Hematopoietic multipotent progenitor cell treated with erythropoietin and hydrocortisone succinate and interleukin-3 and kit ligand, for 15 days (in vitro differentiated cells): ENCODE data around the gene ZBTB7C.

Experiments
- DNase-seq: peaks from one replicate; pipeline ENCODE4 v3.0.0-alpha.2; 2015; ENCODE audit warnings: low spot score

The ZBTB7C gene

DNA sequence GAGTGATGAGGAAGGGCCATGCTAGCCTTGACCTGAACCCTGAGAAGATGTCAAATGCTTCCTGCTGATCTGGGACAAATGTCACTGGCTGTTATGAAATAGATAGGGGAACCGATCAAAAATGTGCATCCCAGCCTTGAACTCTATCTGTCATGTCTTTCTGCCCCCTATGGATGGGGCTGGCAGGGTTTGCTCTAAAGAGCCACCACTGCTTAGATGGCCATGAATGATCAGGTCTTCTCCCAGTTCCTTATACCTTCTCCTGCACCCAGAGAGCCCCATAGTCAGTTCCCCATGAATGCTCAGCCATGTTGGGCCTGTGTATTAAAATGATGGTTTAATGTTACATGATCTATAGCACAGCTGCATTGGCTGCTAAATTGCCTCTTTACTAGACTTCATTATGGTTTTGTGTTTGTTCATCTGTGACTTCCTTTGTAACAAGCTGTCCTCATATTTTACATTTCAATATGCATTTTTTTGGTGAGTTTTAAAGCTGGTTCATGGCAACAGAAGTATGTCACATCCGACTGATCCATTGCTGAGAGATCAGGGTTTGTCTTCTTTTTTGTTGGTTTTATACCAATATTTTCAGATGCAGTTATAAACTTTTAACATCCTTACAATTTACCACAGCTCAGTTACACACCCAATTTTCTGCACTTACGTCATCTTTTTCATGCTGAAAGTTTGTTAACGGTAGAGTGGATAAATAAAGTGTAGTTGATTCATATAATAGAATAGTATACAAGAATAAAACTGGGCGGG is 422.4 kb downstream of the ZBTB7C start:
- DNase-seq = no peak

DNA sequence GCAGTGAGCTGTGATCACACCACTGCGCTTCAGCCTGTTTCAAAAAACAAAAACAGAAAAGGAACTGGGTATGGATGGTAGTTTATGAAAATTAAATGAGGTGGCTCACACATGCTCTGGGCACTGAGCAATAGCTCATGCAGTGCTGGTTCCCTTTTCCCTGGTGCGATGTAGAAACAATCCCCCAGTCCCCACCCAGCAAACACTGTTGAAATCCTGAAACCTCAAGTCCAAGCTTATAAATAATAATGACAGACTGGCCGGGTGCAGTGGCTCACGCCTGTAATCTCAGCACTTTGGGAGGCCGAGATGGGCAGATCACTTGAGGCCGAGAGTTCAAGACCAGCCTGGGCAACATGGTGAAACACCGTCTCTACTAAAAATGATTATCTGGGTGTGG is 423.3 kb downstream of the ZBTB7C start:
- DNase-seq = no peak

DNA sequence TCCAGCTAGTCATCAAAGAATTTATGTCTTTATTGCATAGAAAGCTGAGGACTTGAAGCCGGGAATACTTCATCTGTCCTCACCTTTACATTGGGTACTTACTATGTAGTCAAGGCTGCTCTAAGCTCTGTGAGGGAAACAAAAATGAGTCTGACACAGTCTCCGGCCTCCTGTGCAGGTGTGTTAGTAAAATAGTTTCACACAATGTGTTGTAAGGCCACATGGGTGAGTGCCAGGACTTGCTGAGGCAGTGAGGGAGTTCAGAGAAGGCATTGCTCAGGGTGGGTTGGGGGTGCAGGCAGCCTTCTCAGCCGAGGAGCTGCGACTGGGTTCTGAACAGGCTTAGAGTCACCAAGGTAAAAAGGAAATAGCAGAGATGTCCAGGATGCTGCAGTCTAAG is 424.2 kb downstream of the ZBTB7C start:
- no peak for DNase-seq

DNA sequence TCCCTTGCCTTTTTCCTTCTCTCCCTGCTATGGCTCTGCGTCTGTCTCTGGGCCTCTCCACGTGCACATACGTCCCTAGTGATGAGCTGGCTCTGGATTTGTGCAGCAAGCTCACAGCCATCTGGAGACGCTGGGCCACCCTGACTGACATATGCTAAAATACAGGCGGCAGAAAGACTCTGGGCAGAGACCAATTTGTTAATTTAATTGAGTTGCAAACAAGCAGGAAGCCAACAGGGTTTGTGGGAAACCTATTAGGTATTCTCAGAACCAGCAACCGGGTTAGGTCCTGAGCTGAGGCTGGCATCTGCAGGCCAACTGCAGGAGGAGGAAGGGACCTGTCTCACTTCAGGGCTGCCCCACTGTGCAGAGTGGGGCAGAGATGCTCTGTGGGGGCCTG is 425.2 kb downstream of the ZBTB7C start:
- DNase-seq = no peak

DNA sequence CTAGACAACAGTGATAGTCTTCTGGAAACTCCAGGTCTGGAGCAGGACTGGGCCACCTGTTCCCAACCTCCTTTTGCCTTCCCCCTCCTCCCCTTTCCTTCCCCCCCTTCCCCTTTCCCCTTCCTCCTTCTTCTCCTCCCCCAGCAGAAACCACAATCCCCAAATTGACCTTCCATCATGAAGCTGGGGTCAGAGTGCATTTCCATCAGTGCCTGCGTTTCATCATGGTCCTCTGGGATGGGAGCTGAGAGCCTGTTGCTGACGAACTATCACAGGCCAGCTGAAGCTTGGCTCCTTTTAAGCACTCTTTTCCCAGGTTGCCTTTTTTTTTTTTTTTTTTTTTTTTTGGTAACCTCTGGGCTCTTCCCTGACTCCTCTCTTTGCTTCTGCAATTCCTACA is 426.1 kb downstream of the ZBTB7C start:
- no peak for DNase-seq

DNA sequence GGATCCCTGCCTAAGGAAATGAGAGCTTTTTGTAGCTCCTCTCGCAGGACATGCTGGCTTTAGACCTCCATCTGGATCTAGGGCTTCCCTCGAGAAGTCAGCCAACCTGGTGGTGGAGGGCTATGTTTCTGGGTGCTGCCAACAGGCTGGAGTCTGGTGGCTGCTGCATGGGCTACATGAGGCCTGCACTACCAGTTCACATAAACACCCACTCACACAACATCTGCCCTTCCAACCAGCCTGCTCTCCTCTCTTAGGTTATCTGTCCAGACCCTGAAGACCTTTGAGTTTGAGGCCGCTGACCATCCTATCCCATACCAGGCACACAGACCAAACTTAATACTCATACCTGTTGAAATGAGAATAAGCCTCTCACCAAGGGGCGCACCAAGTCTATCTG is 427.4 kb downstream of the ZBTB7C start:
- DNase-seq = no peak

DNA sequence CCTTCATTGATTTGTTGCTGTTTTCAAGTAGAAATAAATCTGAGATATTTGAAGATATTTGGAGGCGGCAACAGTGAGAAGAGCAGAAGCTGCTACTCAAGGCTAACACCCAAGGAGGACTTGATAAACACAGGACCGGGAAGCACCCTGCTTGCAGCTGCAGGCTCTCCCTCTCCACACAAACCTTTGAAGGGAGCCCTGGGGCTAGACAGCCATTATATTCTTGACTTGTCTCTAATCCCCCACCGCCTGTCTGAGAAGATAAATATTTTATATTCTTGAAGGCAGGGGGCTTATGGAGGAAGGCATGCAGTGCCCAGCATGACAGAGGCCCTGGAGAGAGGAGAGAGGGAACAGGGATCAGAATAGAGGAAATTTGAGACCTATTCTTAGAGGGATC is 427.9 kb downstream of the ZBTB7C start:
- DNase-seq = no peak

DNA sequence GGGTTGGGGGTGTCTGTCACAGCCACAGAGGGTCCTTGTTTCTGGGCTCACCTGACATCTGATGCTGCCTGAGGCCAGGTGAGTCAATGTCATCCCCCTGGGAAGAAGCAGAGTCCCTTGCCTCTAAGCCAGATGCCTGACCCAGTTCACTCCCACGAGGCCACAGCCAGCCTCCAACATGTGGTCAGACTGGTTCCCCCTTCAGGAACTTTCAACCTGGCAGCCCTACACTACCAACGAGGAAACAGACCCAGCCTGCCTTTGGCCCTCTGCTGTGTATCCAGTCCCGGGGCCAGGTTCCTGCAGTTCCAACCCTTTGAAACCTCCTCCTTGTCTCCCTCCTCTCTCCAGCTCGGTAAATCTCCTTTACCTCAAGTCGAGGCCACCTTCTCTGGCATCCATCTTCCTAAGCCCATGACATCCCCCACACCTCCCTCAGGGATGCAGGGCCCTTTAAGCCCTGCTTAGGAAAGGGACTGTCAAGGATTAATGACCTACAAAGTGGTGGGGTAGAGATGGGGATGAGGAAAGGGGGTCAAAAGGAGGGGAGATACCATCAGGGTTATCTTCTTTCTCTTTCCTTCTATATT is 429.5 kb downstream of the ZBTB7C start:
- no peak for DNase-seq

DNA sequence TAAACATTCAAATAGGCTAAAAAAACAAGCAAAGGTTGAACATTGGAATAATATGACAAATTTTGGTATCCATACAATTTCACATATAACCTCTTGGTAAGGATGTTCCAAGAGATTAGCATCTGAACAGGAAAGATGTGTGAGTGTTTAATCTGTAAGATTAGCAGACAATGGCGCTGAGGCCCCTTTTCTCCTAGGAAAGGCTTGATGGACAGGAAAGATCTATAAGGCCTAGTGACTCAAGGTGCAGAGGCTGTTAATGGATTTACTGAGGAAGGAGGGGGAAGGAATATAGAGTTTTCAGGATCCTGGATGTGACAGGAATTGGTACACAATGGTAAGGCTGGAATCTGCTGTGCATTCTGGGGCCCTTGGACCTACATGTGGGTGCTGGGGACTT is 430.6 kb downstream of the ZBTB7C start:
- no peak for DNase-seq

DNA sequence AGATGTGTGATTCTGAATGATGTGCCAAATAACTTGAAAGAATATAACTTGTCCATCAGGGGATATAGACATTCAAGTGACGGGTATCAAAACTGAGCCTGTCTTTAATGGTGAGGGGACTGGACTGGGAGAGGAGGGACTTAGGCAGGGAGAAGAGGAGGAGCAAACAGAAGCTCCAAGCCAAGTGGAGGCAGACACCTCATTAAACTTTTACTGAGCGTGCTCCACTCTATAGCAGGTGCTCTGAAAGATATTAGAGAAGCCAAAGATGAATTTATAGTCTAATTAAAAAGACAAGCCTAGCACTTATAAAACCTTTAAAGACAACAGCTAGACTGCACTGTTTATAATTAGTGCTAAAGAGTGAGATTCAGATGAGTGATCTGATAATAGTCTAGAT is 431.0 kb downstream of the ZBTB7C start:
- DNase-seq = no peak
